ENCODE measurements around the gene NOS2.
"Not testable (repeated sequence)": the region's sequence is repeated elsewhere in the genome, so short reads cannot be mapped to it uniquely, and the experiment has no call there.

The NOS2 gene

GRCh38 chr17:27792095-27792494 lies 8.2 kb downstream of the NOS2 start:
- DNase-seq (ENCODE audit: low read depth in 2 of 2, low spot score in 1 of 2), result no peak

- DNase-seq (ENCODE audit: low read depth in 2 of 2, low spot score in 1 of 2), result no peak
Measured at GRCh38 chr17:27788919-27789318, 11.4 kb downstream of the NOS2 start.

GRCh38 chr17:27783440-27784350 lies 16.6 kb downstream of the NOS2 start:
- DNase-seq (ENCODE audit: low read depth in 2 of 2, low spot score in 1 of 2), result no peak

GRCh38 chr17:27782791-27783206 lies 17.5 kb downstream of the NOS2 start:
- DNase-seq (ENCODE audit: low read depth in 2 of 2, low spot score in 1 of 2), result no peak

- no peak for DNase-seq (ENCODE audit: low read depth in 2 of 2, low spot score in 1 of 2)
Measured at GRCh38 chr17:27780828-27781404, 19.4 kb downstream of the NOS2 start.

- no peak for DNase-seq (ENCODE audit: low read depth in 2 of 2, low spot score in 1 of 2)
Measured at GRCh38 chr17:27780092-27780827, 20.1 kb downstream of the NOS2 start.

- DNase-seq (ENCODE audit: low read depth in 2 of 2, low spot score in 1 of 2), result no peak
Measured at GRCh38 chr17:27778183-27778582, 22.1 kb downstream of the NOS2 start.

GRCh38 chr17:27776882-27777624 lies 23.3 kb downstream of the NOS2 start:
- DNase-seq (ENCODE audit: low read depth in 2 of 2, low spot score in 1 of 2), result no peak

GRCh38 chr17:27771586-27771985 lies 28.7 kb downstream of the NOS2 start:
- no peak for DNase-seq (ENCODE audit: low read depth in 2 of 2, low spot score in 1 of 2)

- no peak for DNase-seq (ENCODE audit: low read depth in 2 of 2, low spot score in 1 of 2)
Measured at GRCh38 chr17:27770877-27771276, 29.5 kb downstream of the NOS2 start.

- no peak for DNase-seq (ENCODE audit: low read depth in 2 of 2, low spot score in 1 of 2)
Measured at GRCh38 chr17:27768858-27769410, 31.4 kb downstream of the NOS2 start.

GRCh38 chr17:27766438-27766837 lies 33.9 kb downstream of the NOS2 start:
- DNase-seq (ENCODE audit: low read depth in 2 of 2, low spot score in 1 of 2), result no peak

GRCh38 chr17:27765353-27765752 lies 35.0 kb downstream of the NOS2 start:
- no peak for DNase-seq (ENCODE audit: low read depth in 2 of 2, low spot score in 1 of 2)

GRCh38 chr17:27764589-27764988 lies 35.7 kb downstream of the NOS2 start:
- DNase-seq (ENCODE audit: low read depth in 2 of 2, low spot score in 1 of 2), result no peak

GRCh38 chr17:27762527-27763305 lies 37.6 kb downstream of the NOS2 start:
- no peak for DNase-seq (ENCODE audit: low read depth in 2 of 2, low spot score in 1 of 2)

GRCh38 chr17:27760931-27761330 lies 39.4 kb downstream of the NOS2 start:
- not testable (repeated sequence) for DNase-seq (ENCODE audit: low read depth in 2 of 2, low spot score in 1 of 2)

- DNase-seq (ENCODE audit: low read depth in 2 of 2, low spot score in 1 of 2), result peak; percentile 18 to 54
Measured at GRCh38 chr17:27760069-27760885, 40.1 kb downstream of the NOS2 start.

- DNase-seq (ENCODE audit: low read depth in 2 of 2, low spot score in 1 of 2), result no peak
Measured at GRCh38 chr17:27759528-27759927, 40.8 kb downstream of the NOS2 start.
